Suprapubic skin (tissue), 4 donors: ENCODE measurements around the gene DUSP16. TPM values are rescaled to one million over a fixed set of nuclear protein-coding genes. Genes with fewer than 3 reads are reported as not detected.

Experiments used
- DNase-seq, 2 donors: peaks; one replicate each; pipeline ENCODE4 v3.0.0-alpha.2; 2019; ENCODE audit warnings: low spot score in 2 of 2
- H3K27ac ChIP-seq: fragments of 200-600 bp; sonication (generic); one replicate; pipeline ENCODE4 v1.5.1; 2019
- H3K27me3 ChIP-seq: fragments of 200-600 bp; sonication (generic); one replicate; pipeline ENCODE4 v1.5.1; 2019
- H3K36me3 ChIP-seq: fragments of 200-600 bp; sonication (generic); one replicate; pipeline ENCODE4 v1.5.1; 2019
- H3K4me1 ChIP-seq: fragments of 200-600 bp; sonication (generic); one replicate; pipeline ENCODE4 v1.5.1; 2019
- H3K4me3 ChIP-seq: fragments of 200-600 bp; sonication (generic); one replicate; pipeline ENCODE4 v1.5.1; 2019; ENCODE audit warnings: mild to moderate bottlenecking
- H3K9me3 ChIP-seq: fragments of 200-600 bp; sonication (generic); one replicate; pipeline ENCODE4 v1.5.1; 2019
- CTCF ChIP-seq, 2 donors: fragments of 200-600 bp in 1 of 2; fragments of 450-650 bp in 1 of 2; sonication (generic) in 1 of 2; IDR thresholded peaks; one replicate each; pipeline ENCODE4 v1.5.1; 2016 to 2019; ENCODE audit warnings: antibody characterized with exemption in 2 of 2, mild to moderate bottlenecking in 1 of 2, moderate library complexity in 1 of 2
- EP300 ChIP-seq: sonication (generic); formaldehyde crosslinking; IDR thresholded peaks from one replicate; pipeline ENCODE4 v1.6.1; 2017; ENCODE audit warnings: antibody characterized with exemption
- POLR2A ChIP-seq, 2 donors: fragments of 450-650 bp; IDR thresholded peaks; one replicate each; pipeline ENCODE4 v1.6.1; 2017; ENCODE audit warnings: antibody characterized with exemption in 2 of 2, mild to moderate bottlenecking in 2 of 2, moderate library complexity in 2 of 2
- POLR2AphosphoS5 ChIP-seq, 3 donors: sonication (generic); formaldehyde crosslinking; IDR thresholded peaks; one replicate each; pipeline ENCODE4 v1.6.1; 2017; ENCODE audit warnings: antibody characterized with exemption in 3 of 3
- WGBS: methylation state at CpG from one replicate; pipeline ENCODE4 v1.1.5; 2018; 5-methylcytosine and 5-hydroxymethylcytosine counted together
- total RNA-seq, 4 donors: library from RNA; depleted of rRNA; stranded (reverse); fragments of >200 nt; gene quantifications; one replicate each; pipeline ENCODE4 v1.1.0, GENCODE V29; 2016

DUSP16 gene
- total RNA-seq, 4 donors from 2014 or later = 20.3 to 33.2 (median 24.8) TPM

- Histone ChIP-seq H3K9me3 (peaks cover 6% of the 10 kb centered on the region), H3K4me1 (peaks cover 25% of the 10 kb centered on the region), H3K36me3 (no peaks in the 10 kb centered on the region), H3K4me3 (no peak overlapping the region), H3K27me3 (no peaks in the 10 kb centered on the region), H3K27ac (no peak overlapping the region)
- DNase-seq = no peak
- WGBS = 90% methylated on average over 2 of the region's 2 CpGs
- TF ChIP-seq POLR2A (IDR thresholded peaks at IDR 0.05) (no peak), EP300 (no peak), CTCF (IDR thresholded peaks at IDR 0.05) (no peak), POLR2AphosphoS5 (IDR thresholded peaks at IDR 0.05) (no peak)
Observed at GRCh38 chr12:12428047-12428446, 134.6 kb downstream of the DUSP16 start.

GRCh38 chr12:12427568-12427967 is 135.1 kb downstream of the DUSP16 start:
- TF ChIP-seq EP300 = no peak
- no peak for TF ChIP-seq CTCF (IDR thresholded peaks at IDR 0.05)
- TF ChIP-seq POLR2A (IDR thresholded peaks at IDR 0.05) = no peak
- TF ChIP-seq POLR2AphosphoS5 (IDR thresholded peaks at IDR 0.05) = no peak
- Histone ChIP-seq H3K27ac (no peak overlapping the region), H3K4me3 (no peak overlapping the region), H3K27me3 (no peaks in the 10 kb centered on the region), H3K4me1 (peaks cover 21% of the 10 kb centered on the region), H3K9me3 (peaks cover 6% of the 10 kb centered on the region), H3K36me3 (no peaks in the 10 kb centered on the region)
- no peak for DNase-seq
- 97% methylated on average over 4 of the region's 4 CpGs for WGBS

- TF ChIP-seq POLR2AphosphoS5 (IDR thresholded peaks at IDR 0.05) = no peak
- TF ChIP-seq POLR2A (IDR thresholded peaks at IDR 0.05) = no peak
- TF ChIP-seq CTCF (IDR thresholded peaks at IDR 0.05) = no peak
- peaks cover 3% of the 10 kb centered on the region for H3K4me1 ChIP-seq
- H3K27ac ChIP-seq = no peak overlapping the region
- H3K9me3 ChIP-seq = peaks cover 6% of the 10 kb centered on the region
- no peaks in the 10 kb centered on the region for H3K36me3 ChIP-seq
- DNase-seq = no peak
- WGBS = 62% methylated on average over 1 of the region's 1 CpG
- no peak overlapping the region for H3K4me3 ChIP-seq
- no peaks in the 10 kb centered on the region for H3K27me3 ChIP-seq
Observed at GRCh38 chr12:12425616-12426015, 137.0 kb downstream of the DUSP16 start.

GRCh38 chr12:12425001-12425400 is 137.7 kb downstream of the DUSP16 start:
- no peak overlapping the region for H3K4me3 ChIP-seq
- H3K27me3 ChIP-seq = no peaks in the 10 kb centered on the region
- WGBS = 92% methylated on average over 2 of the region's 2 CpGs
- H3K4me1 ChIP-seq = no peaks in the 10 kb centered on the region
- H3K9me3 ChIP-seq = peaks cover 6% of the 10 kb centered on the region
- no peak overlapping the region for H3K27ac ChIP-seq
- H3K36me3 ChIP-seq = no peaks in the 10 kb centered on the region
- TF ChIP-seq POLR2AphosphoS5 (IDR thresholded peaks at IDR 0.05) (no peak), EP300 (no peak), POLR2A (IDR thresholded peaks at IDR 0.05) (no peak), CTCF (IDR thresholded peaks at IDR 0.05) (no peak)
- DNase-seq = no peak

Other genes with a start within 250 kb of the DUSP16 start
- 10 to 100 TPM; 11.5 to 34.6 (median 24.4) TPM for gene MANSC1, start 212.6 kb downstream of the DUSP16 start, total RNA-seq
- 10 to 100 TPM; 11.3 to 51.6 (median 21.0) TPM for gene BORCS5, start 205.8 kb downstream of the DUSP16 start, total RNA-seq
- 10 to 100 TPM; 31.0 to 45.6 (median 41.2) TPM for gene CREBL2, start 49.0 kb upstream of the DUSP16 start, total RNA-seq
- under 1 TPM in 1 of 4 donors, not detected in 3; 0.42 TPM for gene GPR19, start 133.3 kb upstream of the DUSP16 start, total RNA-seq
- 10 to 100 TPM; 37.8 to 71.9 (median 46.9) TPM for gene CDKN1B, start 154.5 kb upstream of the DUSP16 start, total RNA-seq
- 10 to 100 TPM; 14.6 to 25.5 (median 16.4) TPM for gene APOLD1, start 222.8 kb upstream of the DUSP16 start, total RNA-seq